Measurements from ENCODE around the gene CUL9.

The CUL9 gene

GRCh38 chr6:43178951-43179830 lies 2.8 kb upstream of the CUL9 start:
- no peak overlapping the region for H3K4me2 ChIP-seq (ENCODE audit: low read length)
- H3K79me2 ChIP-seq (ENCODE audit: control insufficient read depth, insufficient read depth, low read length, poor library complexity) = peaks cover 6% of the 10 kb centered on the region
- H4K12ac ChIP-seq (ENCODE audit: low read depth, low read length) = no peak overlapping the region
- no peaks in the 10 kb centered on the region for H3K9me3 ChIP-seq (ENCODE audit: insufficient read depth, low read depth, low read length)
- H4K91ac ChIP-seq (ENCODE audit: low read depth, low read length) = no peak overlapping the region
- no peak overlapping the region for H3K4ac ChIP-seq (ENCODE audit: low read depth, low read length)
- H4K8ac ChIP-seq (ENCODE audit: low read depth, low read length) = no peak overlapping the region
- no peak overlapping the region for H3K14ac ChIP-seq (ENCODE audit: low read length)
- no peak for DNase-seq
- H3K36me3 ChIP-seq (ENCODE audit: control insufficient read depth in 1 of 2, insufficient read depth in 2 of 2, low read length in 2 of 2) = peaks cover 33 to 38% of the 10 kb centered on the region in 2 experiments
- no peak overlapping the region for H2AK5ac ChIP-seq (ENCODE audit: low read length)
- H2BK5ac ChIP-seq (ENCODE audit: low read depth, low read length, poor library complexity) = no peak overlapping the region
- no peak overlapping the region for H3K27ac ChIP-seq (ENCODE audit: low read depth, low read length)
- no peak overlapping the region for H3K9ac ChIP-seq (ENCODE audit: low read length)
- H2BK120ac ChIP-seq (ENCODE audit: insufficient read depth, low read length, poor library complexity) = no peak overlapping the region
- peaks cover 11% of the 10 kb centered on the region for H3K79me1 ChIP-seq (ENCODE audit: low read length)
- H3K18ac ChIP-seq (ENCODE audit: low read length) = no peak overlapping the region
- no peak overlapping the region for H2BK12ac ChIP-seq (ENCODE audit: low read length)
- no peak overlapping the region for H3K23ac ChIP-seq (ENCODE audit: low read length)
- H3K4me3 ChIP-seq (ENCODE audit: low read depth, low read length) = no peak overlapping the region
- no peaks in the 10 kb centered on the region for H3K27me3 ChIP-seq (ENCODE audit: insufficient read depth, low read length)
- no CpG with 5 or more reads among the region's 20 CpGs for WGBS (ENCODE audit: extremely low coverage, insufficient coverage, insufficient read length)
- H3K4me1 ChIP-seq (ENCODE audit: control insufficient read depth in 1 of 2, insufficient read depth in 2 of 2, low read length in 2 of 2) = peaks cover 5 to 8% of the 10 kb centered on the region in 2 experiments
- no peak overlapping the region for H2AFZ ChIP-seq (ENCODE audit: insufficient read depth, low read length, poor library complexity)

DNA sequence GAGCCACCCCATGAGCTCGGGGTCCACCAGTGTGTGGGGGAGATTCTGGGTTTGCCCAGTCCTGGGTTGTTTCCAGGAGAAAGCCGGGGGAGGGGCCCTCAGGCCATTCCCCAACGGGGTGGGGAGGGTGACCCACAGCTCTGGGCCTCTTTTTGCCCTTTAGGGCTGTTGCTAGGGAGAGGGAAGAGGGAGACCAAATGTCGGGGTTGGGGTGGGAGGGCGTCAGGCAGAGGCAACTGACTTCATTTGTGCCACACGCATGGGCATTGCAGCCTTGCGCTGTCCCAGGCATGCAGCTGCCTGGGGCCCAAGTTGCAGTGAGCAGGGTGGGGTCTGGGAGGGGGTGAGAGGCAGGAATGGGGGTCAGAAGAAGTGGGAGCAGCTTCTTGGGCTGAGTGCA lies 1.9 kb upstream of the CUL9 start:
- Histone ChIP-seq H4K12ac (ENCODE audit: low read depth, low read length) (no peak overlapping the region), H2BK120ac (ENCODE audit: insufficient read depth, low read length, poor library complexity) (no peak overlapping the region), H3K23ac (ENCODE audit: low read length) (no peak overlapping the region), H3K4me2 (ENCODE audit: low read length) (no peak overlapping the region), H4K91ac (ENCODE audit: low read depth, low read length) (no peak overlapping the region), H3K9ac (ENCODE audit: low read length) (no peak overlapping the region), H3K36me3 (ENCODE audit: control insufficient read depth in 1 of 2, insufficient read depth in 2 of 2, low read length in 2 of 2) (peaks cover 33 to 42% of the 10 kb centered on the region in 2 experiments), H3K79me1 (ENCODE audit: low read length) (peaks cover 9% of the 10 kb centered on the region), H2BK12ac (ENCODE audit: low read length) (no peak overlapping the region), H3K79me2 (ENCODE audit: control insufficient read depth, insufficient read depth, low read length, poor library complexity) (peaks cover 6% of the 10 kb centered on the region), H3K18ac (ENCODE audit: low read length) (no peak overlapping the region), H3K4me1 (ENCODE audit: control insufficient read depth in 1 of 2, insufficient read depth in 2 of 2, low read length in 2 of 2) (peaks cover 5 to 8% of the 10 kb centered on the region in 2 experiments), H2AFZ (ENCODE audit: insufficient read depth, low read length, poor library complexity) (no peak overlapping the region), H3K14ac (ENCODE audit: low read length) (no peak overlapping the region), H3K4me3 (ENCODE audit: low read depth, low read length) (no peak overlapping the region), H3K27me3 (ENCODE audit: insufficient read depth, low read length) (no peaks in the 10 kb centered on the region), H2AK5ac (ENCODE audit: low read length) (no peak overlapping the region), H3K4ac (ENCODE audit: low read depth, low read length) (no peak overlapping the region), H4K8ac (ENCODE audit: low read depth, low read length) (no peak overlapping the region), H3K9me3 (ENCODE audit: insufficient read depth, low read depth, low read length) (no peaks in the 10 kb centered on the region), H3K27ac (ENCODE audit: low read depth, low read length) (no peak overlapping the region), H2BK5ac (ENCODE audit: low read depth, low read length, poor library complexity) (no peak overlapping the region)
- no CpG with 5 or more reads among the region's 7 CpGs for WGBS (ENCODE audit: extremely low coverage, insufficient coverage, insufficient read length)
- no peak for DNase-seq

DNA sequence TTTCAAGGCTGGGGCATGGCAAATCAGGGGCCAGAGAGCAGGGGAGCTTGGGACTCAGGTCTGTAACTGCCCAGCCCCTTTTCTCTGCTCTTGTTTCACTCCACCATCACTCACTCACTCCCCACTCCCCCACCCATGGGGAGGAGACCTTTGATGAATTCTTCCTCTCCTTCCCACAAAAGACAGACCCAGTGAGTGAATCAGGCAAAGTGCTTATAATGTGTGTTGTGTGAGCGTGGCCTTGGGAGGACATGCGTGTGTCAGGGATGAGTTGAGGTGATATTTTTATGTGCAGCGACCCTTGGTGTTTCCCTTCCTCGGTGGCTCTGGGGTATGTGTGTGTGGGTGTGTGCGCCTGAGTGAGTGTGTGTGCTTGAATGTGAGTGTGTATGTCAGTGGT lies 1.0 kb upstream of the CUL9 start:
- no peak overlapping the region for H2AFZ ChIP-seq (ENCODE audit: insufficient read depth, low read length, poor library complexity)
- peak overlapping the region; percentile 78 for H3K4me2 ChIP-seq (ENCODE audit: low read length)
- H4K12ac ChIP-seq (ENCODE audit: low read depth, low read length) = no peak overlapping the region
- peaks cover 5 to 8% of the 10 kb centered on the region in 2 experiments for H3K4me1 ChIP-seq (ENCODE audit: control insufficient read depth in 1 of 2, insufficient read depth in 2 of 2, low read length in 2 of 2)
- H3K79me1 ChIP-seq (ENCODE audit: low read length) = peaks cover 9% of the 10 kb centered on the region
- no peak overlapping the region for H3K14ac ChIP-seq (ENCODE audit: low read length)
- H3K4me3 ChIP-seq (ENCODE audit: low read depth, low read length) = no peak overlapping the region
- no peak overlapping the region for H3K23ac ChIP-seq (ENCODE audit: low read length)
- no peak overlapping the region for H3K27ac ChIP-seq (ENCODE audit: low read depth, low read length)
- H2BK120ac ChIP-seq (ENCODE audit: insufficient read depth, low read length, poor library complexity) = no peak overlapping the region
- H3K27me3 ChIP-seq (ENCODE audit: insufficient read depth, low read length) = no peaks in the 10 kb centered on the region
- no peak overlapping the region for H4K8ac ChIP-seq (ENCODE audit: low read depth, low read length)
- no peak overlapping the region for H2AK5ac ChIP-seq (ENCODE audit: low read length)
- H2BK5ac ChIP-seq (ENCODE audit: low read depth, low read length, poor library complexity) = no peak overlapping the region
- H3K9me3 ChIP-seq (ENCODE audit: insufficient read depth, low read depth, low read length) = no peaks in the 10 kb centered on the region
- H2BK12ac ChIP-seq (ENCODE audit: low read length) = no peak overlapping the region
- DNase-seq = no peak
- peaks cover 6% of the 10 kb centered on the region for H3K79me2 ChIP-seq (ENCODE audit: control insufficient read depth, insufficient read depth, low read length, poor library complexity)
- H3K36me3 ChIP-seq (ENCODE audit: control insufficient read depth in 1 of 2, insufficient read depth in 2 of 2, low read length in 2 of 2) = peaks cover 31 to 40% of the 10 kb centered on the region in 2 experiments
- no peak overlapping the region for H3K4ac ChIP-seq (ENCODE audit: low read depth, low read length)
- no peak overlapping the region for H4K91ac ChIP-seq (ENCODE audit: low read depth, low read length)
- H3K9ac ChIP-seq (ENCODE audit: low read length) = no peak overlapping the region
- no CpG with 5 or more reads among the region's 5 CpGs for WGBS (ENCODE audit: extremely low coverage, insufficient coverage, insufficient read length)
- no peak overlapping the region for H3K18ac ChIP-seq (ENCODE audit: low read length)

DNA sequence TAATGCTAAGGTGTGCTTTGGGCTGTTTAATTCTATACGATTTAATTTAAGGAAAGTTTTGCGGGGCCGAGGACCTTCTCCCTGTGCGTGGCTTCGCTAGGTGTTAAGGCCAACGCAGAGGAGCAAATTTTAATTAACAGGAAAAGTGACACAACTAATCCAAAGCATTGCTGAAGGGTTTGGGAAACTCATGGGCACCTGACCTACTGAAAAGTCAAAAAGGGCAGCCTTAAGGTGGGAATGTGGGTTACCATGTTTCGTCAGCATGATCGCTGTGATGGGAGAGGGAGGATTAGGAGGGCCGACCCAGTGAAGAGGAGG lies 415 bp upstream of the CUL9 start:
- peaks cover 6% of the 10 kb centered on the region for H3K79me2 ChIP-seq (ENCODE audit: control insufficient read depth, insufficient read depth, low read length, poor library complexity)
- H3K36me3 ChIP-seq (ENCODE audit: control insufficient read depth in 1 of 2, insufficient read depth in 2 of 2, low read length in 2 of 2) = peaks cover 26 to 39% of the 10 kb centered on the region in 2 experiments
- H4K8ac ChIP-seq (ENCODE audit: low read depth, low read length) = peak overlapping the region; percentile 95
- peak overlapping the region; percentile 62 for H3K18ac ChIP-seq (ENCODE audit: low read length)
- H3K27me3 ChIP-seq (ENCODE audit: insufficient read depth, low read length) = no peaks in the 10 kb centered on the region
- no peak overlapping the region for H3K23ac ChIP-seq (ENCODE audit: low read length)
- peak overlapping the region; percentile 75 for H3K4ac ChIP-seq (ENCODE audit: low read depth, low read length)
- H2AFZ ChIP-seq (ENCODE audit: insufficient read depth, low read length, poor library complexity) = peak overlapping the region; percentile 69
- no peak overlapping the region for H2BK12ac ChIP-seq (ENCODE audit: low read length)
- H2AK5ac ChIP-seq (ENCODE audit: low read length) = peak overlapping the region; percentile 28
- H2BK120ac ChIP-seq (ENCODE audit: insufficient read depth, low read length, poor library complexity) = no peak overlapping the region
- peaks cover 5 to 8% of the 10 kb centered on the region in 2 experiments for H3K4me1 ChIP-seq (ENCODE audit: control insufficient read depth in 1 of 2, insufficient read depth in 2 of 2, low read length in 2 of 2)
- peak overlapping the region; percentile 57 for H3K9ac ChIP-seq (ENCODE audit: low read length)
- peaks cover 9% of the 10 kb centered on the region for H3K79me1 ChIP-seq (ENCODE audit: low read length)
- H3K9me3 ChIP-seq (ENCODE audit: insufficient read depth, low read depth, low read length) = no peaks in the 10 kb centered on the region
- H2BK5ac ChIP-seq (ENCODE audit: low read depth, low read length, poor library complexity) = no peak overlapping the region
- WGBS (ENCODE audit: extremely low coverage, insufficient coverage, insufficient read length) = no CpG with 5 or more reads among the region's 9 CpGs
- peak overlapping the region; percentile 83 for H4K12ac ChIP-seq (ENCODE audit: low read depth, low read length)
- H3K4me2 ChIP-seq (ENCODE audit: low read length) = peak overlapping the region; percentile 78
- peak overlapping the region; percentile 74 for H4K91ac ChIP-seq (ENCODE audit: low read depth, low read length)
- peak overlapping the region; percentile 74 for H3K4me3 ChIP-seq (ENCODE audit: low read depth, low read length)
- no peak for DNase-seq
- peak overlapping the region; percentile 19 for H3K27ac ChIP-seq (ENCODE audit: low read depth, low read length)
- peak overlapping the region; percentile 82 for H3K14ac ChIP-seq (ENCODE audit: low read length)
